GM12872 (cell line): Measurements from ENCODE around the gene BBOX1.

Experiments used
- TF ChIP-seq, protein P1 (sequence below): IDR thresholded peaks from 3 replicates; pipeline ENCODE4 v1.5.1; 2011; ENCODE audit warnings: low read depth, mild to moderate bottlenecking, low read length, moderate library complexity; ENCODE audit not compliant: insufficient read depth

The BBOX1 gene, protein sequence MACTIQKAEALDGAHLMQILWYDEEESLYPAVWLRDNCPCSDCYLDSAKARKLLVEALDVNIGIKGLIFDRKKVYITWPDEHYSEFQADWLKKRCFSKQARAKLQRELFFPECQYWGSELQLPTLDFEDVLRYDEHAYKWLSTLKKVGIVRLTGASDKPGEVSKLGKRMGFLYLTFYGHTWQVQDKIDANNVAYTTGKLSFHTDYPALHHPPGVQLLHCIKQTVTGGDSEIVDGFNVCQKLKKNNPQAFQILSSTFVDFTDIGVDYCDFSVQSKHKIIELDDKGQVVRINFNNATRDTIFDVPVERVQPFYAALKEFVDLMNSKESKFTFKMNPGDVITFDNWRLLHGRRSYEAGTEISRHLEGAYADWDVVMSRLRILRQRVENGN

DNA sequence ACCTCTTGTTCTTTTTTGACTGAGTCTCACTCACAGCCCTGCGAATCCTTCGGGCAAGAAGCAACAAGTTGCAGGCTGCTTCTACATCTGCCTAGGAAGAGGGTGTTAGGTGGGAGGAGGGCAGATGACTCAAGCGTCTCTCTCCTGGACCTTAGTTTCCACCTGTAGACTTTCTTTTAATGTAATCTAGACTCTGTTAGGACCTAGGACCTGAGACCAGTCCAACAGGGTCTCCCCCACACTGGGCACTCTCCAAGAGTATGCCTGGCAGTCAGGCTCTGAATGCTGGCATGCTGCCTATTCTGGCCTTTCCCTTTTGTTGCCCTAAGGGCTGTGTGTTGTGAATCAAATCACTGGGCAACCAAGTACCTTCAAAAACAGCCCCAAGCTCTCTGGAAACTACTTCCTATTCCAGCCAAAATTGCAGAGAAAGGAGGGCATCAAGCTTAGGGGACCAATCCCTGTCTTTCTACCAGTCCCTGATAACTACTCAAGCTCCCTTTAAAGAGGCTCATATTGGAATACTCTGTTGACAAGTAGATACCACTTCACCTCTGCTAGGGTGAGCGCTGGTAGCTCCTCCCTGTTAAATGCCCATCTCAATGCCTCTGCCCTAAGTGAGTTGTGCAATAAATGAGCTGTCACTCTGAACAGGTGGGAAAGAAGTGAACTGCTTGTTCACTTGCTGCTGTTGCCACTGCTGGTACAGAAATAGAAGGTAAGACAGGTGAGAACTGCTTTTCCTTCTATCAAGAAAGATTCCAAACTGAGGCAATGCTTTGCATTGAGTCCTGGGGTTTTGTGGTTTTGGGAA is at the start of gene BBOX1:
Gene BBOX1, plus strand, starts transcription at position 514 of the 814 bp plus-strand sequence. CDS start 14,616 bp downstream, outside the sequence.
- TF ChIP-seq, protein P1, sequence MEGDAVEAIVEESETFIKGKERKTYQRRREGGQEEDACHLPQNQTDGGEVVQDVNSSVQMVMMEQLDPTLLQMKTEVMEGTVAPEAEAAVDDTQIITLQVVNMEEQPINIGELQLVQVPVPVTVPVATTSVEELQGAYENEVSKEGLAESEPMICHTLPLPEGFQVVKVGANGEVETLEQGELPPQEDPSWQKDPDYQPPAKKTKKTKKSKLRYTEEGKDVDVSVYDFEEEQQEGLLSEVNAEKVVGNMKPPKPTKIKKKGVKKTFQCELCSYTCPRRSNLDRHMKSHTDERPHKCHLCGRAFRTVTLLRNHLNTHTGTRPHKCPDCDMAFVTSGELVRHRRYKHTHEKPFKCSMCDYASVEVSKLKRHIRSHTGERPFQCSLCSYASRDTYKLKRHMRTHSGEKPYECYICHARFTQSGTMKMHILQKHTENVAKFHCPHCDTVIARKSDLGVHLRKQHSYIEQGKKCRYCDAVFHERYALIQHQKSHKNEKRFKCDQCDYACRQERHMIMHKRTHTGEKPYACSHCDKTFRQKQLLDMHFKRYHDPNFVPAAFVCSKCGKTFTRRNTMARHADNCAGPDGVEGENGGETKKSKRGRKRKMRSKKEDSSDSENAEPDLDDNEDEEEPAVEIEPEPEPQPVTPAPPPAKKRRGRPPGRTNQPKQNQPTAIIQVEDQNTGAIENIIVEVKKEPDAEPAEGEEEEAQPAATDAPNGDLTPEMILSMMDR = no peak

DNA sequence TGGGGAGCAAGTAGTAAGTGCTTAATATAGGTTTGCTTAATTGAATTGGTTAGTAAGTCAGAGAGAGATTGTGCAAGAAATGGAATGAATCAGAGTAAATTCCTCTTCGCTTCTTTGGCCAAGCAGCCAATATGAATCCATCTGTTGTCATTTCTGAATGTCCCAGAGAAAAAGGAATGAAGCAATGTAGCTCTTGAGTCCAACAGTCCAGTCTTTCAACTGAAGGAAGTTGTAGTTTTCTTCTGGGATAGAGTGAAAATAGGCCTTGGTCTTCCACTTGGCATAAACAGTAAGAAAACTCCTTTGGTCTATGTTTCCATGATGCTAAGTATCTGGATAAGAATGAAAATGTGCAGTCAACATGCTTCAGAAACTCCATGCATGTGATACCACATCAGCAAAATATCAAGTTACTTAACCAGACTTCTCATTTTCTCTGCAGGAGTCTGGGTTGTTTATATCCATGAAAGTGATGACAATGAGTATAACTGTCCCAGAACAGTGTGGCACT is 48.5 kb upstream of the BBOX1 start:
- TF ChIP-seq, protein P1 = no peak

DNA sequence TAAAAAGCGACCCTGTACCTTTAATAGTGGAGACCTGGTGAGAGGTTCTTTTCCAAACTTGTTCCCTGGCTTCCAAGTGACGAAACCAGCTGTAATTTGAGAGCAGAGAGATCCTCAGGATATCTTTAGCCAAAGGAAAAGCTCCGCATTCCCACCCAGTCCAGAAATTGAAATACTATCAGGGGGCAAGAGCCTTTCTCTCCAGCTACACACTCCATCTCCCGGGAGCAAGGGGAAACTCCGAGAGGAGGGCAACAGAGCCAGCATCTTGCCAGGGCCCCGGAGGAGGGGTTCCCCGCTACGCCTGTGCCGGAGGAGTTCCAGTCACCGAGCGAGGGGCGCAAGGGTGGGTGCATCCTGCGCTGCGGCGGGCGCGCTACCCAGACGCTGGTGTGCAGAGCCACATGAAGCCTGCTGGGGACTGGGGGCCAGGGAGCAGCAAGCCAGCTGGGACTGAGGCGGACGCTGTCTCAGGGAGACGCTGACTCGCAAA is 46.6 kb upstream of the BBOX1 start, which contains the start of gene FIBIN:
Gene FIBIN, plus strand, starts transcription at position 148 of the 493 bp plus-strand sequence. CDS start 415 bp downstream, outside the sequence.
- TF ChIP-seq, protein P1 = no peak

DNA sequence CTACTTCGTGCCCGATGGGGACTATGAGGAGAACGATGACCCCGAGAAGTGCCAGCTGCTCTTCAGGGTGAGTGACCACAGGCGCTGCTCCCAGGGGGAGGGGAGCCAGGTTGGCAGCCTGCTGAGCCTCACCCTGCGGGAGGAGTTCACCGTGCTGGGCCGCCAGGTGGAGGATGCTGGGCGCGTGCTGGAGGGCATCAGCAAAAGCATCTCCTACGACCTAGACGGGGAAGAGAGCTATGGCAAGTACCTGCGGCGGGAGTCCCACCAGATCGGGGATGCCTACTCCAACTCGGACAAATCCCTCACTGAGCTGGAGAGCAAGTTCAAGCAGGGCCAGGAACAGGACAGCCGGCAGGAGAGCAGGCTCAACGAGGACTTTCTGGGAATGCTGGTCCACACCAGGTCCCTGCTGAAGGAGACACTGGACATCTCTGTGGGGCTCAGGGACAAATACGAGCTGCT is 46.0 kb upstream of the BBOX1 start:
- TF ChIP-seq, protein P1 = no peak

DNA sequence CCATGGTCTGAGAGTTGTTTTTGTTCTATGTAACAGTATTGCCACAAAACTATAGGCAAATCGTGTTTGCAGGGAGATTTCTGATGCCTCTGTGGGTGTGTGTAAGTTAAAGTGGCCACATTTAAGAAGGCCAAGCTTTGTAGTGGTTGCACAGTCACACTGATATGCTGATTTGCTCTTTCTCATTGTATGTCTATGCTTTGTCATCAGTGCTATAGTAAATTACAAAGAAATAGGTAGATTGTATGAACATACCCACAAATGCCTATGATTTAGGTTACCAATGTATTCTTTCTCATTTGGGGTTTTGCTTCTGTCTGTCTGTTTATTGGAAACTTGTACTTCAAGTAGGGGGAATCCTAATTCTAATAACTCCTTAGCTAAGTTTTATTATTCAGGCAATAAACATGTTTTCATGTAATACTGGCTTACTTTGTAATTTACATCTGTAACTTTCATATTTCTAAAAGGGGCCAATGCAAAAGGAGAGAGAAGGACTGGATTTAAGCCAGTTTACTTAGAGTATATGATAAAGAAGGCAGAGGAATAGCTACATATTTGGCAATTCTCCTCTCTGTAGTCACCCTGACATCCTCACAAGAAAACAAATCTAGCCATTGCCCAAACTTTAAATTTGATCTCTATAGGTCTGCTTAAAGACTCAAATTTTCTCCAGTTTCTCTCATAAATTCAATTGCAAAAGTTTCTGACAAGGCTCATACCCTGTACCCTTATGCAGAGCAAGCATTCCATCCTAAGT is 44.7 kb upstream of the BBOX1 start:
- TF ChIP-seq, protein P1 = no peak

DNA sequence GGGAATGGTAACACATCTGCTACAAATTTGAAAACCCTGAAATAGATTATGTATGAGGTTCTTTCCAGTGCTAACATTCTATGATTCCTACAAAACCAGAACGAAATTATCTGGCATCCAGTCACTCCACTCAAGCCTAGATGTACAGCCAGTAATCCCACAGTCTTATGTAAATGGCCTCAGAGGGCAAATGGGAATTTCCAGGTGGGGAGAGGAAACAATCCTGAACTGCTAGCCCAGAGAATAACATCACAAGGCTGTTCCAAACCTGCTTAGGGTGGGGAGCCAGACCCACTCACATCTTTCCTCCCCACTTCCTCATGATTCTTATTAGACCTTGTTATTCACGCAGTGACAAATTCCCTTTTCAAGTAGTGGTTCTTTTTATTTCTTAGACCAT is 43.2 kb upstream of the BBOX1 start:
- TF ChIP-seq, protein P1 = no peak
